Activated naive CD8-positive, alpha-beta T cell (primary cell): ENCODE data around the gene NR2C2.
A peak's percentile ranks its signal among the peaks of the same experiment; 100 is the strongest.
"Not testable (repeated sequence)": the region's sequence is repeated elsewhere in the genome, so short reads cannot be mapped to it uniquely, and the experiment has no call there.

ENCODE experiments used
- H3K27ac Mint-ChIP-seq: one replicate; pipeline ENCODE4 v1.8.0; 2021; ENCODE audit warnings: mixed read lengths
- H3K27me3 Mint-ChIP-seq: one replicate; pipeline ENCODE4 v1.8.0; 2021; ENCODE audit warnings: mixed read lengths
- H3K36me3 Mint-ChIP-seq: one replicate; pipeline ENCODE4 v1.8.0; 2021; ENCODE audit warnings: mixed read lengths
- H3K4me1 Mint-ChIP-seq: one replicate; pipeline ENCODE4 v1.8.0; 2021; ENCODE audit warnings: low read depth, mixed read lengths
- H3K4me3 Mint-ChIP-seq: one replicate; pipeline ENCODE4 v1.8.0; 2021; ENCODE audit warnings: mild to moderate bottlenecking, mixed read lengths
- H3K9me3 Mint-ChIP-seq: one replicate; pipeline ENCODE4 v1.8.0; 2021; ENCODE audit warnings: low read depth, mixed read lengths

NR2C2 gene

DNA sequence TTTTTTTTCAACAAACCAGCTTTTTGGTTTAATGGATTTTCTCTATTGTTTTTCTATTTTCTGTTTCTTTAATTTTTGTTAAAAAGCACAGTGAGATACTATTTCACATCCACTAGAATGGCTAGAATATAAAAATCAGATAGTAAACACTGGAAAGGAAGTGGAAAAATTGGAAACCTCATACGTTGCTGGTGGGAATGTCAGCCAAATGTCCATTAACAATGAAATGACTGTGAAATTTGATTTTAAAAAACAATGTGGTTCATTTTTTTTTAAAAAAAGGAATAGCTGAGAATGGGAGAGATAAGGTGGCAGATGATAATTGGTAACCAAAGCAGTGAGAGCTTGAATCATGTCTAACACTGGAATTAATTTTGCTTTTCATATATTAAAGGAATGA lies 19.9 kb downstream of the NR2C2 start:
- Mint-ChIP-seq H3K9me3 (no peaks in the 10 kb centered on the region), H3K27me3 (no peaks in the 10 kb centered on the region), H3K4me3 (no peak overlapping the region), H3K4me1 (peaks cover 8% of the 10 kb centered on the region), H3K36me3 (peaks cover 22% of the 10 kb centered on the region), H3K27ac (no peak overlapping the region)

DNA sequence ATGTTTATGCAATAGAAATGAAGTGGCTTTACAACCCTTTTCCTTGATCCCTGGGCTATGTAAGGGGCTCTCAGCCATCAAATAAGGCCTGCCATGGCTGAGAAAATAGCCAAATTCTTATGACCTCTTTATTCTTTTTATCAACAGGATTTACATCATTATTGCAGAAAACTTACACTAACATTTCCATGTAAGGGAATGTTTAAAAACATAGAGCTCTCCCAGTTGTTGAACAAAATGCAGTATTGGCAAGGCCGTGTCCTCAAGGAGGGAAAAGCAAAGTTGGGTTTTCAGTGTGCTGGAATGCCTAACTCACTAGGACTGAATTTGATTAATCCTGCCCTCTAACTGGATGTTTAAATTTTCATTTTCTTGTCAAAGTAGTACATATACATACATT lies 22.3 kb downstream of the NR2C2 start:
- peaks cover 32% of the 10 kb centered on the region for H3K36me3 Mint-ChIP-seq
- no peak overlapping the region for H3K27ac Mint-ChIP-seq
- H3K9me3 Mint-ChIP-seq, result no peaks in the 10 kb centered on the region
- H3K4me1 Mint-ChIP-seq, result peaks cover 16% of the 10 kb centered on the region
- no peaks in the 10 kb centered on the region for H3K27me3 Mint-ChIP-seq
- no peak overlapping the region for H3K4me3 Mint-ChIP-seq

DNA sequence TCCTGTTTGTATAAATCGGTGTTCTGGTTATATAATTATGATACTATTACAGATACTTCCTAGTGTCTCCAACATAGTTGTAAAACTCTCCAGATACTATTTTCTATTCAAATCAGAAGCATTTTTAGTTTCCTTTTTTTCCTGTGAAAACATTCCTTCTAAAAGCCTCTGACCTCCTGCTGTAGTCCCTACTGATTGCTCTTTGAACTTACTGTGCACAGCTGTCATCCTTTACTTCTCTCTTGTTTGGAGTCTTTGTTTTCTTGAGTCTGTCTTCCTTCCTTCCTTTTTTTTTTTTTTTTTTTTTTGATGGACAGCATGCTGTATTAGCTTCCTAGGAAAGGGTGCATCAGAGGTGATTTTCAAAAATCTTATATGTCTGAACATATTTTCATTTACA lies 28.9 kb downstream of the NR2C2 start:
- no peaks in the 10 kb centered on the region for H3K27me3 Mint-ChIP-seq
- H3K4me1 Mint-ChIP-seq, result peaks cover 44% of the 10 kb centered on the region
- no peak overlapping the region for H3K27ac Mint-ChIP-seq
- no peaks in the 10 kb centered on the region for H3K9me3 Mint-ChIP-seq
- H3K36me3 Mint-ChIP-seq, result peaks cover 20% of the 10 kb centered on the region
- H3K4me3 Mint-ChIP-seq, result no peak overlapping the region

DNA sequence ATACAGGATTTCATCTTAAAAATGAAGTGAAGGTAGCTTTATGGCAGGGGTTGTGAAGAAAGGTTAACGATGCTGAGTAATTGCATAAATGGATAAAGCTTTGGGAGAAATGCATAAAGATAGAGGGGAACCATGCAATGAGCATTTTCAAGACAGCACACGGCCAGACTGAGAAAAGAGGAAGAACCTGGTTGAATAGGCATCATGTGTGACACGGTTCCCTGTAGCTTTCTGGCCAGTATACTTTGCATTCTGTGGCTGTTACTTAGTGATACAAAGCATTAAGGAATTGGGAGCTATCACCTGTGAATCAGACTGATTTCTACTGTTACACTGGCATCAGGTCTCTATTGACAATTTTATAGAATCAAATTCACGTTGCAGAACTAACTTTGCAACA lies 33.3 kb downstream of the NR2C2 start:
- peaks cover 29% of the 10 kb centered on the region for H3K4me1 Mint-ChIP-seq
- no peaks in the 10 kb centered on the region for H3K27me3 Mint-ChIP-seq
- no peak overlapping the region for H3K4me3 Mint-ChIP-seq
- peaks cover 6% of the 10 kb centered on the region for H3K9me3 Mint-ChIP-seq
- peaks cover 10% of the 10 kb centered on the region for H3K36me3 Mint-ChIP-seq
- no peak overlapping the region for H3K27ac Mint-ChIP-seq

DNA sequence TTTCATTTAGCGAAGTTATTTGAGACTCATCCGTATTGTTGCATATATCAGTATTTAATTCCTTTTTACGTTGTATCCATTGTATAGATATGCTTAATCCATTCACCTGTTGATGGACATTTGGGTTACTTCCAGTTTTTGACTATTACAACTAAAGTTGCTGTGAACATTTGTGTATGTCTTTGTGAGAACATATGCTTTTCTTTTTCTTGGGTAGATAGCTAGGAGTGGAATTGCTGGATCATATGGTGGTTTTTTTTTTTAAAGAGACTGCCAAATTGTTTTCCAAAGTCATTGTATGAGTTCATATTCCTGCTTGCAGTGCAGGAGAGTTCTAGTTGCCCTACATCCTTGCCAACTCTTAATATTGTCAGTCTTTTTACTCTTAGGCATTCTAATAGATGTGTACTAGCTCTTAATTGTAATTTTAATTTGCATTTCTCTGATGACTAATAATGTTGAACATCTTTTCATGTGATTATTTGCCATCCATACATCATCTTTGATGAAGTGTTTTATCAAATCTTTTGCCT lies 37.3 kb downstream of the NR2C2 start:
- peaks cover 6% of the 10 kb centered on the region for H3K9me3 Mint-ChIP-seq
- peaks cover 10% of the 10 kb centered on the region for H3K36me3 Mint-ChIP-seq
- H3K4me1 Mint-ChIP-seq, result peaks cover 38% of the 10 kb centered on the region
- no peaks in the 10 kb centered on the region for H3K27me3 Mint-ChIP-seq
- no peak overlapping the region for H3K4me3 Mint-ChIP-seq
- H3K27ac Mint-ChIP-seq, result no peak overlapping the region

DNA sequence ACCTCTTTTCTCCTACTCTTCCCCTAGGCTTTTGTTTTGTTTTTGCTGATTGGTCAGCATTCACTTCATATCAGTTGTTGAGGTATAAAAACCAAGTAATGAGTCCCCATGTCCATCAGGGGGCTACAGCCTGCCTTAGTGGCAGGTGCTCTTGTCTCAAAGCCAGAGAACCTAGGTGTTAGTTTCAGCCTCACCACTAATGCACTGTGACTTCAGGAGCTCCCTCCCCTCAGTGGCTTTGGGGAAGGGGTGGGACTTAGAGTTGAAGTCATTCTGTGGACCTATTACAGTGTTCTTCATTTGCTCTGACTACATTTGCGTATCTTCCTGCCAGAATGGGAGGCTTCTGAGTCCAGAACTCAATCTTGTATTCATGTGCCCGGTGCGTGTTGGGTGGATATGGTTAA lies 41.6 kb downstream of the NR2C2 start:
- Mint-ChIP-seq H3K27ac (peak overlapping the region; percentile 48), H3K4me1 (peaks cover 57% of the 10 kb centered on the region), H3K4me3 (no peak overlapping the region)

DNA sequence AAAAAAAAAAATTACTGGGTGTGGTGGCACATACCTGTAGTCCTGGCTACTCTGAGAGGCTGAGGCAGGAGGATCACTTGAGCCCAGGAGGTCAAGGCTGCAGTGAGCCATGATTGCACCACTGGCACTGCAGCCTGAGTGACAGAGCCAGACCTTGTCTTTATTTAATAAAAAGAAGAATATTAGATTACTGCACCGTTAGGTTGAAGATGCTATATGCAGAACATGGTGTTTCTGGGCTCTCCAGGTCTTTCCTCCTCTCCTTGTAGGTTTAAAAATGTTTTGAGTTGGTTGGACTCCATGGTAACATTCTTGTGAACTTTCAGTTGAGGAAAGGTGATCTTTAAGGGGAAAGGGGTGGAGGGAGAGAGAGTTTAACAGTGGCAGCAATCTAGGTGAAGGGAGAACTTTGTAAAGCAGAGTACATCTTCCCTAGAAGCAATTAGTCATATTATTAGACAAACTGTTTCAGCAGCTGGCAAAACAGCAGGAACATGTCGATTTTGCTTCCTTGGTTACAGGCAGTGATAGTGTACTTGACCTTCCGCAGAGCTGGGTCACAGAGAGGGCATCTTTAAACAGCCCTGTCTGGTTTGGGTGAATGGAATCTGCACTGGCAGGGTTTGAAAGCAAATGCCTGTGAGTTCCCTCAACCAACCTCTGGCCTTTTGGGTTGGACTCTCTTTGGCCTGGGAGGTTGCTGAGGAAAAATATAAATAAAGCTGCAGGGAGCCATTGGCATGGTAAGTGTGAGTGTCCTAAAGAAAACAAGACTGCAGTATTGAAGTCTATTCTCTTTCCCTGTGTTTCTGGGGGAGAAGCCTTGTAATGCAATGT lies 42.8 kb downstream of the NR2C2 start:
- Mint-ChIP-seq H3K4me1 (peaks cover 53% of the 10 kb centered on the region), H3K27me3 (no peaks in the 10 kb centered on the region), H3K36me3 (no peaks in the 10 kb centered on the region), H3K9me3 (no peaks in the 10 kb centered on the region), H3K27ac (no peak overlapping the region), H3K4me3 (no peak overlapping the region)

More for the DNA sequence above, 41.6 kb downstream of the NR2C2 start:
- Mint-ChIP-seq H3K36me3 (peaks cover 7% of the 10 kb centered on the region), H3K27me3 (no peaks in the 10 kb centered on the region), H3K9me3 (peaks cover 6% of the 10 kb centered on the region)

DNA sequence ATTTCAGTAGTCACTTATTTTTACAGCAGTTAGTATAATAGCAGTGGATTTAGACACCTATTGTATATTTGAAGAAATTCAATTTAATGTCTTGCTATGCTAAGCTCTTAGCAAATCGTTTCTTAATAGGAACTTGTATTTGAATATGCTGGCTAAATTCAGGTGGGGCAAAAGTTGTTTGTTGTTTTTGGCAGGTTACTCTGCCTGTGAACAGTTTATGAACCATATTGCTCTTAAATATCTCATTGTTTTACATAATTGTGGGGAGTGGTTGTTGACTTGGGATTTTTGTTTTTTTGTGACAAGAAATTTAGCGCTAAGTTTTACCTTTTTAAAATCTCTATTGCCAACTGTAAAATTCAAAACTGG lies 43.4 kb downstream of the NR2C2 start:
- H3K9me3 Mint-ChIP-seq, result no peaks in the 10 kb centered on the region
- peaks cover 54% of the 10 kb centered on the region for H3K4me1 Mint-ChIP-seq
- H3K27ac Mint-ChIP-seq, result peak overlapping the region; percentile 47
- H3K4me3 Mint-ChIP-seq, result no peak overlapping the region
- no peaks in the 10 kb centered on the region for H3K27me3 Mint-ChIP-seq
- H3K36me3 Mint-ChIP-seq, result no peaks in the 10 kb centered on the region

DNA sequence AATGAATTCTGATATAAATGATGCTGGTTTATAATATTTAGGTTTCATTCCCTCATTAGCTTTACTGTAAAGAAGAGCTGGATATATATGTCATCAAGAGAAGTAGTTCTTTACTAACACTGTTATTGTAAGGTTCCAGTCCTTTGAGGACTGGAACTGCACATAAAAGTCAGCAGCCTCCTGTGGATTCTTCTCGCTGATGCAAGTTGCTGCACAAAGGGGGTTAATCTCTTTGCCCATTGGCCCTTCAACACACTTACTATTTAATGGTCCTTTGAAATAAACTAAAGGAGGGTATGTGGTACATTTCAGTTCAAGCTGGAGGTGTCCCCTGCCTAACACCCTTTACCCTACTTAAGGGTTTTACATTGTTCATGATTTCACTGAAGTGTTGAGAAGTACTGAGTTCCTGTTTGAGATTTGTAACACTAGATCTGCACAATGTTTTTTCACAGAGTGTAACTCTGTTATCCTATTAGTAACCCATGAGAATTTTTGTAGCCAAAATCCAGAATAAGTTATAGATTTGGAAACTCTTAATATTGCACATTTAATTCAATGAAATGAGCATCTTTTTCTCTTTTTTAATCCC lies 43.9 kb downstream of the NR2C2 start:
- Mint-ChIP-seq H3K36me3 (no peaks in the 10 kb centered on the region), H3K9me3 (no peaks in the 10 kb centered on the region), H3K4me1 (peaks cover 53% of the 10 kb centered on the region), H3K27ac (peak overlapping the region; percentile 47), H3K27me3 (no peaks in the 10 kb centered on the region), H3K4me3 (no peak overlapping the region)

DNA sequence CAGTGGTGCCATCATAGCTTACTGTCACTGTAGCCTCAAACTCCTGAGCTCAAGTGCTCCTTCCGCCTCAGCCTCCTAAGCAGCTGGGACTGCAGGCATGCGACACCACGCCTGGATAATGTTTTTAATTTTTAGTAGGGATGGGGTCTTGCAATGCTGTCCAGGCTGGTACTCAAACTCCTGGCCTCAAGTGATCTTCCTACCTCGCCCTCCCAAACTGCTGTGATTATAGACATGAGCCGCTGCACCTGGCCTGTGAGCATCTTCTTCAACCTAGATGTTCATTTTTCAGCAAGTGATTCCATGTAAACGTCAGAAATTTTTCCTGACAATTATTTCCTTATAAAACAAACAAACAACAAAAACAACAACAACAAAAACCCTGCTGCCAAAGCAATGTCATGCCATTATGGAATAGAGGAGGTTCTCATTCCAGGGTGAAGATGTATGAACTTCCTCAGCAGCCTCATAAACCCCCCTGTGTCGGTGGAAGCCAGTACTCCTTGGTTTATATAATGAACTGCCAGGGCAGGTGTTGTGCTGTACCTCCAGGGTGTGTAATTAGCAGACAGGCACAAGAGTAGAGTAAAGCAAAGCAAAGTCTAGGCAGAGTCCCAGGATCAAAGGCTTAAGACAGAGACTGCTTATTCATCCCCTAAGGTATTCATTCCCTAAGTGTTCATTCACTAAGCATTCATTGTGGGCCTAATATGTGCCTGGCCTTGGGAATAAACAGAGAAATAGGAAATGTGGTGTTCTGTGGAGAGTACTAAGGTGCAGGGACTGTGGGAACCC lies 44.6 kb downstream of the NR2C2 start:
- peaks cover 3% of the 10 kb centered on the region for H3K36me3 Mint-ChIP-seq
- no peaks in the 10 kb centered on the region for H3K9me3 Mint-ChIP-seq
- no peak overlapping the region for H3K4me3 Mint-ChIP-seq
- H3K27me3 Mint-ChIP-seq, result no peaks in the 10 kb centered on the region
- peaks cover 47% of the 10 kb centered on the region for H3K4me1 Mint-ChIP-seq
- H3K27ac Mint-ChIP-seq, result no peak overlapping the region

DNA sequence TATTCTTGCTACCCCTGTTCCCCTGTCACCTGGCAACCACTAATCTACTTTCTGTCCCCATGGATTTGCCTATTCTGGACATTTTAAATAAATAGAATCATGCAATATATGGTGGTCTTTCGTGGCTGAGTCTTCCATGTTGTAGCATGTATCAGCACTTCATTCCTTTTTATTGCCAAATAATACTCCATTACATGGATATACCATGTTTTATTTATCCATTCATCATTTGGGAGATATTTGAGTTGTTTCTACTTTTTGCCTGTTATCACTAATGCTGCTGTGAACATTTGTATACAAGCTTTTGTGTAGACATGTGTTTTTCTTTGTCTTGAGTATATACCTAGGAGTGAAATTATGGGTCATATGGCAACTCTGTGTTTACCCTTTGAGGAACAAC lies 50.6 kb downstream of the NR2C2 start:
- H3K27me3 Mint-ChIP-seq, result no peaks in the 10 kb centered on the region
- H3K4me3 Mint-ChIP-seq, result no peak overlapping the region
- peaks cover 4% of the 10 kb centered on the region for H3K9me3 Mint-ChIP-seq
- H3K4me1 Mint-ChIP-seq, result peaks cover 19% of the 10 kb centered on the region
- no peak overlapping the region for H3K27ac Mint-ChIP-seq
- H3K36me3 Mint-ChIP-seq, result peaks cover 22% of the 10 kb centered on the region

DNA sequence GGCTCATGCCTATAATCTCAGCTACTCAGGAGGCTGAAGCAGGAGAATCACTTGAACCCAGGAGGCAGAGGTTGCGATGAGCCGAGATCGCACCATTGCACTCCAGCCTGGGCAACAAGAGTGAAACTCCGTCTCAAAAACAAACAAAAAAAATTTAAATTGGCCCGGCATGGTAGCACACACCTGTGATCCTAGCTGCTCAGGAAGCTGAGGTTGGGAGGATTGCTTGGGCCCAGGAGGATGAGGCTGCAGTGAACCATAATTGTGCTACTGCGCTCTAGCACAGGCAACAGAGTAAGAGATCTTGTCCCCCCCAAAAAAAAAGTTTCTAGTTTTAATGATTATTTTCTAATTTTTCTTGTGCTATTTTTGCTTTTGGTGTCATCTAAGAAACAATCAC lies 51.8 kb downstream of the NR2C2 start:
- H3K4me1 Mint-ChIP-seq, result peaks cover 24% of the 10 kb centered on the region
- H3K27me3 Mint-ChIP-seq, H3K27ac Mint-ChIP-seq, H3K4me3 Mint-ChIP-seq, H3K9me3 Mint-ChIP-seq: not testable (repeated sequence)
- peaks cover 28% of the 10 kb centered on the region for H3K36me3 Mint-ChIP-seq

DNA sequence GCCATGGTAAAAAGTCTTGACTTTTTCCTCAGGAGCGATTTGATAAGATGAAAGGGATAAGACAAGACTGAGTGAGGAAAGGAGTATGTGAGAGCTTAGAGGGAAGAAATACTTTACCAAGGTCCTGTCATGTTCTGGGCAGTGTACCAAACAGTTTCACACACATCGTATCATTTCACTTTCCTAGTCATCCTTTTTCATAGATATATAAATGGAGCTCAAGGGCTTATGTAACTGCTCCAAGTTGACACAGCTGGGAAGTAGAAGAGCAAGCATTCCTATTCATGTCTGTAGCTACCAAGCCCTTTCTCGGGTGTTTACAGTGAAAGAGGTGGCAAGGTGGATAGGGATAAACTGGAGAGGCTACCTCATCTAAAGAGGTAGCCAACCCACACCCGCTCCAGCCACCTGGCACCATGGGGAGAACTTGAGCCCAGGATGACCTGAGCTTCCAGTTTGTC lies 60.3 kb downstream of the NR2C2 start:
- Mint-ChIP-seq H3K27ac (no peak overlapping the region), H3K27me3 (no peaks in the 10 kb centered on the region), H3K9me3 (no peaks in the 10 kb centered on the region), H3K4me3 (no peak overlapping the region), H3K36me3 (peaks cover 22% of the 10 kb centered on the region), H3K4me1 (peaks cover 9% of the 10 kb centered on the region)

DNA sequence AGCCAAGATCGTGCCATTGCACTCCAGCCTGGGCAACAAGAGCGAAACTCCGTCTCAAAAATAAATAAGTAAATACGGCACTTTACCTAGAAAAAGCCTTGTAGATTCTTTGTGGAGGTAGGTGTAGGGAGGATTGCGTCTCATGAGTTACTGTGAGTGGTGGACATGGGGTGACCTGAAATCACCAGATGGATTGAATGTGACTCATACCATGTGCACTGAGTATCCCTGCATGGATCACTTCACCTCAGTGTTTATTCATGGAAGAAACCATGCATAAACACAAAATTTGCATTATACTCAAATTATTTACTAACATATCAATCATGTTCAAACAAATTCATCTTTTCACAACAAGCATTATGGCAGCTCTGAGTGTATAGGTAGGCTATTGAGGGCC lies 61.8 kb downstream of the NR2C2 start:
- no peak overlapping the region for H3K4me3 Mint-ChIP-seq

DNA sequence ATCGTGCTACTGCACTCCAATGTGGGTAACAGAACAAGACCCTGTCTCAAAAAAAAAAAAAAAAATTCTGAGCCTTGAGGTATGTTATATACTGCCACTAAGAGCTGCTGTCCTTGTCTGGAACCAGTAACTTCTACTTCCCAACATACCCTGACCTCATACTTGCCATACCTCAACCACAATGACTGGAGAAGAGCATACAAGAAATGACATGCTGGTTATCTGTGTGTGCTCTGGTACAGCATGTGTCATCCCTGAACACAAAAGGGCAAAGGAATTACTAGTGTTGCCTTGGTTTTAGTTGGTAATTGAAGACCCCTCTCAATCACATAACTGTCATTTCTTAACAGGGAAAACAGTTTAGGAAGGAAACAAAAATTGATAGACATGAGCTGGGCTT lies 63.3 kb downstream of the NR2C2 start:
- peaks cover 4% of the 10 kb centered on the region for H3K4me1 Mint-ChIP-seq
- H3K36me3 Mint-ChIP-seq, result peaks cover 12% of the 10 kb centered on the region
- H3K27ac Mint-ChIP-seq, result no peak overlapping the region
- no peaks in the 10 kb centered on the region for H3K9me3 Mint-ChIP-seq
- no peak overlapping the region for H3K4me3 Mint-ChIP-seq
- no peaks in the 10 kb centered on the region for H3K27me3 Mint-ChIP-seq

More for the DNA sequence above, 61.8 kb downstream of the NR2C2 start:
- H3K36me3 Mint-ChIP-seq, result peaks cover 16% of the 10 kb centered on the region
- H3K27me3 Mint-ChIP-seq, result no peaks in the 10 kb centered on the region
- peaks cover 4% of the 10 kb centered on the region for H3K4me1 Mint-ChIP-seq
- H3K9me3 Mint-ChIP-seq, result no peaks in the 10 kb centered on the region
- no peak overlapping the region for H3K27ac Mint-ChIP-seq
